ENCODE data around the gene TEKT1.
"Not testable (repeated sequence)": the region's sequence is repeated elsewhere in the genome, so short reads cannot be mapped to it uniquely, and the experiment has no call there.

TEKT1 gene

GRCh38 chr17:6831661-6832263 is at the start of gene TEKT1:
Gene TEKT1, minus strand, starts transcription at chr17:6831729. Its CDS starts 1,353 bp downstream, at chr17:6830376.
- Mint-ChIP-seq H3K4me1 (ENCODE audit: low read depth) (peaks cover 12% of the 10 kb centered on the region), H3K4me3 (peak within 1 kb of the TSS; percentile 73), H3K27ac (no peak within 1 kb of the TSS), H3K36me3 (ENCODE audit: low read depth) (no peaks in the 10 kb centered on the region), H3K9me3 (no peaks in the 10 kb centered on the region), H3K27me3 (peaks cover 57% of the 10 kb centered on the region)

- Mint-ChIP-seq H3K9me3 (peaks cover 15% of the 10 kb centered on the region), H3K27me3 (peaks cover 30% of the 10 kb centered on the region)
- H3K4me3 Mint-ChIP-seq; H3K36me3 Mint-ChIP-seq (ENCODE audit: low read depth); H3K27ac Mint-ChIP-seq; H3K4me1 Mint-ChIP-seq (ENCODE audit: low read depth): not testable (repeated sequence)
Observed at GRCh38 chr17:6879221-6879975, 47.9 kb upstream of the TEKT1 start.

GRCh38 chr17:6875276-6875675 is 43.7 kb upstream of the TEKT1 start:
- H3K27me3 Mint-ChIP-seq = peaks cover 19% of the 10 kb centered on the region
- H3K36me3 Mint-ChIP-seq (ENCODE audit: low read depth); H3K27ac Mint-ChIP-seq; H3K9me3 Mint-ChIP-seq; H3K4me1 Mint-ChIP-seq (ENCODE audit: low read depth); H3K4me3 Mint-ChIP-seq: not testable (repeated sequence)

GRCh38 chr17:6872936-6873335 is 41.4 kb upstream of the TEKT1 start:
- no peak overlapping the region for H3K4me3 Mint-ChIP-seq
- H3K36me3 Mint-ChIP-seq (ENCODE audit: low read depth) = no peaks in the 10 kb centered on the region
- H3K27me3 Mint-ChIP-seq = peaks cover 15% of the 10 kb centered on the region
- no peak overlapping the region for H3K27ac Mint-ChIP-seq
- no peaks in the 10 kb centered on the region for H3K4me1 Mint-ChIP-seq (ENCODE audit: low read depth)
- no peaks in the 10 kb centered on the region for H3K9me3 Mint-ChIP-seq

- Mint-ChIP-seq H3K4me1 (ENCODE audit: low read depth) (no peaks in the 10 kb centered on the region), H3K36me3 (ENCODE audit: low read depth) (no peaks in the 10 kb centered on the region), H3K9me3 (no peaks in the 10 kb centered on the region), H3K27me3 (peaks cover 9% of the 10 kb centered on the region), H3K4me3 (no peak overlapping the region), H3K27ac (no peak overlapping the region)
Observed at GRCh38 chr17:6870841-6871240, 39.3 kb upstream of the TEKT1 start.

- no peaks in the 10 kb centered on the region for H3K4me1 Mint-ChIP-seq (ENCODE audit: low read depth)
Observed at GRCh38 chr17:6868582-6868981, 37.1 kb upstream of the TEKT1 start.

GRCh38 chr17:6867849-6868248 is 36.3 kb upstream of the TEKT1 start:
- no peaks in the 10 kb centered on the region for H3K36me3 Mint-ChIP-seq (ENCODE audit: low read depth)
- H3K27me3 Mint-ChIP-seq = peaks cover 9% of the 10 kb centered on the region
- H3K4me3 Mint-ChIP-seq = no peak overlapping the region
- H3K27ac Mint-ChIP-seq = no peak overlapping the region
- H3K9me3 Mint-ChIP-seq = no peaks in the 10 kb centered on the region
- H3K4me1 Mint-ChIP-seq (ENCODE audit: low read depth) = peaks cover 2% of the 10 kb centered on the region

More at GRCh38 chr17:6868582-6868981, 37.1 kb upstream of the TEKT1 start:
- Mint-ChIP-seq H3K27me3 (peaks cover 9% of the 10 kb centered on the region), H3K9me3 (no peaks in the 10 kb centered on the region), H3K36me3 (ENCODE audit: low read depth) (no peaks in the 10 kb centered on the region), H3K27ac (no peak overlapping the region), H3K4me3 (no peak overlapping the region)

GRCh38 chr17:6862825-6863224 is 31.3 kb upstream of the TEKT1 start:
- Mint-ChIP-seq H3K4me1 (ENCODE audit: low read depth) (peaks cover 10% of the 10 kb centered on the region), H3K27me3 (peaks cover 5% of the 10 kb centered on the region), H3K27ac (no peak overlapping the region), H3K36me3 (ENCODE audit: low read depth) (no peaks in the 10 kb centered on the region), H3K4me3 (no peak overlapping the region), H3K9me3 (peaks cover 9% of the 10 kb centered on the region)

GRCh38 chr17:6862122-6862521 is 30.6 kb upstream of the TEKT1 start:
- no peaks in the 10 kb centered on the region for H3K36me3 Mint-ChIP-seq (ENCODE audit: low read depth)
- H3K4me1 Mint-ChIP-seq (ENCODE audit: low read depth) = peaks cover 10% of the 10 kb centered on the region
- H3K27ac Mint-ChIP-seq = no peak overlapping the region
- peaks cover 9% of the 10 kb centered on the region for H3K9me3 Mint-ChIP-seq
- peaks cover 5% of the 10 kb centered on the region for H3K27me3 Mint-ChIP-seq
- H3K4me3 Mint-ChIP-seq = no peak overlapping the region

- Mint-ChIP-seq H3K27me3 (peaks cover 5% of the 10 kb centered on the region), H3K27ac (no peak overlapping the region), H3K36me3 (ENCODE audit: low read depth) (no peaks in the 10 kb centered on the region), H3K9me3 (peaks cover 9% of the 10 kb centered on the region), H3K4me3 (no peak overlapping the region), H3K4me1 (ENCODE audit: low read depth) (peaks cover 24% of the 10 kb centered on the region)
Observed at GRCh38 chr17:6857904-6858303, 26.4 kb upstream of the TEKT1 start.

GRCh38 chr17:6857336-6857735 is 25.8 kb upstream of the TEKT1 start:
- no peak overlapping the region for H3K4me3 Mint-ChIP-seq
- H3K27me3 Mint-ChIP-seq = peaks cover 5% of the 10 kb centered on the region
- no peak overlapping the region for H3K27ac Mint-ChIP-seq

GRCh38 chr17:6856051-6856450 is 24.5 kb upstream of the TEKT1 start:
- H3K27me3 Mint-ChIP-seq = peaks cover 5% of the 10 kb centered on the region
- H3K4me3 Mint-ChIP-seq = no peak overlapping the region
- no peak overlapping the region for H3K27ac Mint-ChIP-seq
- H3K36me3 Mint-ChIP-seq (ENCODE audit: low read depth) = no peaks in the 10 kb centered on the region
- peaks cover 15% of the 10 kb centered on the region for H3K4me1 Mint-ChIP-seq (ENCODE audit: low read depth)
- H3K9me3 Mint-ChIP-seq = peaks cover 9% of the 10 kb centered on the region

More at GRCh38 chr17:6857336-6857735, 25.8 kb upstream of the TEKT1 start:
- H3K36me3 Mint-ChIP-seq (ENCODE audit: low read depth) = no peaks in the 10 kb centered on the region
- peaks cover 9% of the 10 kb centered on the region for H3K9me3 Mint-ChIP-seq
- H3K4me1 Mint-ChIP-seq (ENCODE audit: low read depth) = peaks cover 18% of the 10 kb centered on the region

- H3K36me3 Mint-ChIP-seq (ENCODE audit: low read depth) = no peaks in the 10 kb centered on the region
- H3K9me3 Mint-ChIP-seq = no peaks in the 10 kb centered on the region
- H3K27ac Mint-ChIP-seq = peak overlapping the region; percentile 80
- peaks cover 15% of the 10 kb centered on the region for H3K4me1 Mint-ChIP-seq (ENCODE audit: low read depth)
- H3K27me3 Mint-ChIP-seq = peaks cover 8% of the 10 kb centered on the region
- peak overlapping the region; percentile 81 for H3K4me3 Mint-ChIP-seq
Observed at GRCh38 chr17:6853764-6854442, 22.4 kb upstream of the TEKT1 start.

- not testable (repeated sequence) for H3K4me3 Mint-ChIP-seq, H3K9me3 Mint-ChIP-seq
- peaks cover 39% of the 10 kb centered on the region for H3K27me3 Mint-ChIP-seq
Observed at GRCh38 chr17:6848545-6849179, 17.1 kb upstream of the TEKT1 start.

GRCh38 chr17:6846138-6846537 is 14.6 kb upstream of the TEKT1 start:
- not testable (repeated sequence) for H3K4me3 Mint-ChIP-seq; H3K36me3 Mint-ChIP-seq (ENCODE audit: low read depth); H3K27ac Mint-ChIP-seq; H3K4me1 Mint-ChIP-seq (ENCODE audit: low read depth); H3K9me3 Mint-ChIP-seq
- H3K27me3 Mint-ChIP-seq = peaks cover 53% of the 10 kb centered on the region

More at GRCh38 chr17:6848545-6849179, 17.1 kb upstream of the TEKT1 start:
- H3K4me1 Mint-ChIP-seq (ENCODE audit: low read depth); H3K36me3 Mint-ChIP-seq (ENCODE audit: low read depth); H3K27ac Mint-ChIP-seq: not testable (repeated sequence)
